HepG2 (cell line): ENCODE measurements around the gene BIVM. TPM values are rescaled to one million over a fixed set of nuclear protein-coding genes. Genes with fewer than 3 reads are reported as not detected.
A peak's percentile ranks its signal among the peaks of the same experiment; 100 is the strongest.

Experiments
- ATAC-seq: fragments of 200-7000 bp; cut with Tn5 transposase; 3 replicates; pipeline ENCODE4 v1.9.1; 2020; ENCODE audit warnings: mild to moderate bottlenecking, moderate library complexity
- BruUV-seq: library from RNA; stranded (reverse); fragments of 400-500 nt; replicated peaks from 2 replicates; lab custom pipeline; 2021; lab: Mats Ljungman, UMichigan
- CTCF ChIA-PET: fragments of 300-600 bp; formaldehyde crosslinking; extraction: SDS; loops from one replicate; lab custom pipeline; 2021; ENCODE audit warnings: low total read pairs, inconsistent platforms, low intra/inter-chr PET ratio; lab: Yijun Ruan, JAX
- POLR2A ChIA-PET: fragments of 350-600 bp; sonication (Branson Sonifier 250); formaldehyde crosslinking; loops from one replicate; lab custom pipeline; 2020; ENCODE audit warnings: antibody characterized with exemption, inconsistent platforms; lab: Yijun Ruan, JAX
- DNase-seq: peaks from one replicate; pipeline ENCODE4 v3.0.0-alpha.2; 2015; ENCODE audit warnings: low spot score
- FAIRE-seq: peaks from 3 replicates; lab custom pipeline; 2011; peaks lifted over from hg19 to GRCh38; lab: Jason Lieb, UNC
- H2AFZ ChIP-seq: one replicate; pipeline ENCODE4 v1.6.1; 2011; ENCODE audit warnings: low read length, inconsistent platforms
- H3K27ac ChIP-seq: fragments of 300-600 bp; 3 replicates; pipeline ENCODE4 v1.8.0; 2011; ENCODE audit warnings: mixed run types, mild to moderate bottlenecking, mixed read lengths, low read length, inconsistent platforms; ENCODE audit not compliant: insufficient read depth; ENCODE audit errors: extremely low read length
- H3K27me3 ChIP-seq, 2 experiments: fragments of 200-600 bp in 1 of 2; 2 replicates in 1 of 2; 3 replicates in 1 of 2; pipeline versions ENCODE4 v1.6.0 to v1.8.0; 2011; ENCODE audit warnings: low read length in 2 of 2, mild to moderate bottlenecking in 2 of 2, moderate library complexity in 2 of 2, inconsistent platforms in 1 of 2; ENCODE audit not compliant: insufficient read depth in 2 of 2, control insufficient read depth in 1 of 2
- H3K36me3 ChIP-seq, 2 experiments: fragments of 200-600 bp in 1 of 2; replicated peaks in 1 of 2; 2 replicates in 1 of 2; 3 replicates in 1 of 2; pipeline versions ENCODE4 v1.5.1 to v1.8.0; 2011; ENCODE audit warnings: low read length in 2 of 2, inconsistent platforms in 1 of 2; ENCODE audit not compliant: insufficient read depth in 2 of 2, control insufficient read depth in 1 of 2
- H3K4me1 ChIP-seq: 2 replicates; pipeline ENCODE4 v1.5.1; 2012; ENCODE audit warnings: low read length, inconsistent platforms; ENCODE audit not compliant: insufficient read depth
- H3K4me2 ChIP-seq: 2 replicates; pipeline ENCODE4 v1.6.0; 2011; ENCODE audit warnings: low read depth, low read length, inconsistent platforms
- H3K4me3 ChIP-seq, 3 experiments: fragments of 200-600 bp in 1 of 3; sonication (generic), shearing (Covaris generic) in 1 of 3; replicated peaks in 1 of 3; 2 replicates each; pipeline ENCODE4 v1.5.1; 2011 to 2016; ENCODE audit warnings: low read length in 3 of 3, inconsistent platforms in 2 of 3, low read depth in 2 of 3, mild to moderate bottlenecking in 2 of 3, control low read depth in 1 of 3, mixed read lengths in 1 of 3; ENCODE audit not compliant: insufficient read depth in 1 of 3
- H3K79me2 ChIP-seq: one replicate; pipeline ENCODE4 v1.6.1; 2011; ENCODE audit warnings: low read length, inconsistent platforms; ENCODE audit not compliant: insufficient read depth
- H3K9ac ChIP-seq: 2 replicates; pipeline ENCODE4 v1.6.0; 2011; ENCODE audit warnings: mild to moderate bottlenecking, low read depth, low read length, inconsistent platforms; ENCODE audit not compliant: insufficient read depth
- H3K9me3 ChIP-seq: 2 replicates; pipeline ENCODE4 v1.5.1; 2012; ENCODE audit warnings: mild to moderate bottlenecking, low read length
- H4K20me1 ChIP-seq: 2 replicates; pipeline ENCODE4 v1.6.0; 2011; ENCODE audit warnings: inconsistent platforms, mild to moderate bottlenecking, low read length, moderate library complexity; ENCODE audit not compliant: insufficient read depth
- GFI1 ChIP-seq: sonication (generic); formaldehyde crosslinking; IDR thresholded peaks from 2 replicates; pipeline ENCODE4 v1.5.0; 2020; ENCODE audit warnings: missing genetic modification reagents, mild to moderate bottlenecking, borderline replicate concordance
- HOXA3 ChIP-seq: sonication (generic); formaldehyde crosslinking; IDR thresholded peaks from 2 replicates; pipeline ENCODE4 v1.5.0; 2020; ENCODE audit warnings: missing genetic modification reagents
- POGK ChIP-seq: sonication (generic); formaldehyde crosslinking; conservative IDR thresholded peaks from 2 replicates; pipeline ENCODE4 v1.8.0; 2022; ENCODE audit warnings: mild to moderate bottlenecking, moderate library complexity, missing genetic modification reagents
- SAP130 ChIP-seq: IDR thresholded peaks from 2 replicates; pipeline ENCODE4 v1.6.1; 2016; ENCODE audit warnings: low read depth
- ZFX ChIP-seq: sonication (generic); formaldehyde crosslinking; IDR thresholded peaks from 2 replicates; pipeline ENCODE4 v1.4.0; 2020; ENCODE audit warnings: mild to moderate bottlenecking, low read depth, missing genetic modification reagents, moderate library complexity
- ZNF17 ChIP-seq: sonication (generic); formaldehyde crosslinking; IDR thresholded peaks from 2 replicates; pipeline ENCODE4 v1.5.0; 2020; ENCODE audit warnings: mild to moderate bottlenecking, missing genetic modification reagents
- ZNF574 ChIP-seq: sonication (generic); formaldehyde crosslinking; IDR thresholded peaks from 2 replicates; pipeline ENCODE4 v1.4.0; 2020; ENCODE audit warnings: missing genetic modification reagents
- ZNF800 ChIP-seq: sonication (generic); formaldehyde crosslinking; IDR thresholded peaks from 2 replicates; pipeline ENCODE4 v1.4.0; 2020; ENCODE audit warnings: missing genetic modification reagents
- ZSCAN21 ChIP-seq: sonication (generic); formaldehyde crosslinking; IDR thresholded peaks from 2 replicates; pipeline ENCODE4 v1.8.0; 2022; ENCODE audit warnings: mild to moderate bottlenecking, missing genetic modification reagents, moderate library complexity, borderline replicate concordance
- WGBS: methylation state at CpG from one replicate; pipeline ENCODE4 v1.1.6; 2017; ENCODE audit warnings: low lambda C conversion rate; 5-methylcytosine and 5-hydroxymethylcytosine counted together
- in situ Hi-C: cut with HindIII; loops from 2 replicates; pipeline ENCODE4 v1.10.0; 2017; ENCODE audit warnings: low pct_unique_long_range_greater_than_20kb; ENCODE audit not compliant: extremely low pct_ligation_motif_present
- intact Hi-C: fragments of 100-400 bp; cut with micrococcal nuclease; formaldehyde crosslinking; loops from one replicate; pipeline ENCODE4 v1.10.0; 2022; ENCODE audit not compliant: unreplicated experiment
- polyA plus RNA-seq, 8 experiments: library from polyadenylated mRNA; depleted of rRNA in 3 of 8; stranded (reverse) in 7 of 8; unstranded in 1 of 8; fragments of >200 nt; fragmentation: Illumina TruSeq in 4 of 8; extraction: Trizol in 4 of 8; gene quantifications; 2 replicates each; pipeline versions ENCODE4 v1.2.1 to v1.2.3, GENCODE V29; 2011 to 2016; ENCODE audit warnings: low read depth in 4 of 8, missing spikeins in 1 of 8, mixed read lengths in 1 of 8; ENCODE audit not compliant: insufficient read depth in 1 of 8
- total RNA-seq, 5 experiments: library from RNA; depleted of rRNA; stranded (reverse); fragments of >200 nt; fragmentation: Illumina TruSeq; extraction: Trizol; gene quantifications; 2 replicates each; pipeline ENCODE4 v1.2.3, GENCODE V29; 2016; ENCODE audit warnings: low read depth in 1 of 5
- TF ChIP-seq, protein P1 (sequence below): sonication (generic); formaldehyde crosslinking; IDR thresholded peaks from 2 replicates; pipeline ENCODE4 v1.8.1; 2023; ENCODE audit warnings: mild to moderate bottlenecking, missing genetic modification reagents
- TF ChIP-seq, protein P2 (sequence below): IDR thresholded peaks from 2 replicates; pipeline ENCODE4 v1.6.1; 2016; ENCODE audit warnings: mild to moderate bottlenecking

Gene BIVM
- total and polyA plus RNA-seq, 2 of the 13 experiments (the other 11 are each of a cell fraction or from before 2014, with no cell fraction given): 10.4 to 15.8 TPM

- Histone ChIP-seq H3K79me2 (peaks cover 34% of the 10 kb centered on the region), H3K27me3 (no peaks in the 10 kb centered on the region; a peak in 1 of 5 replicates), H3K27ac (peak overlapping the region; percentile 78), H3K4me1 (peaks cover 24% of the 10 kb centered on the region), H3K4me2 (peak overlapping the region; percentile 74), H3K4me3 (peak overlapping the region; percentile 70 to 89 (median 83)), H3K36me3 (no peaks in the 10 kb centered on the region; a peak in 1 of 5 replicates), H2AFZ (no peak overlapping the region), H3K9ac (peak overlapping the region; percentile 87), H4K20me1 (no peaks in the 10 kb centered on the region), H3K9me3 (no peaks in the 10 kb centered on the region)
- ChIA-PET CTCF (interaction anchor here (1.4 to 2.0 kb wide), 3 partner anchors 47 to 220 kb away, joined by 4 to 9 read pairs (median 6); no protein-coding TSS in a partner anchor), POLR2A (interaction anchor here (1.0 to 3.6 kb wide), 7 partner anchors 14 to 207 kb away, joined by 3 to 21 read pairs (median 4); partner anchors contain the start of gene ERCC5)
- peak; percentile 88 for ATAC-seq
- BruUV-seq: no TSS peak
- under 1% methylated on average over 20 of the region's 81 CpGs for WGBS
- FAIRE-seq: no peak
- DNase-seq: peak; percentile 66
- intact Hi-C loops: loop anchor here (1.0 kb wide), 4 partner anchors 29 to 220 kb away; no protein-coding TSS in a partner anchor
- in situ Hi-C loops: no loop called here
- TF ChIP-seq, protein P1, sequence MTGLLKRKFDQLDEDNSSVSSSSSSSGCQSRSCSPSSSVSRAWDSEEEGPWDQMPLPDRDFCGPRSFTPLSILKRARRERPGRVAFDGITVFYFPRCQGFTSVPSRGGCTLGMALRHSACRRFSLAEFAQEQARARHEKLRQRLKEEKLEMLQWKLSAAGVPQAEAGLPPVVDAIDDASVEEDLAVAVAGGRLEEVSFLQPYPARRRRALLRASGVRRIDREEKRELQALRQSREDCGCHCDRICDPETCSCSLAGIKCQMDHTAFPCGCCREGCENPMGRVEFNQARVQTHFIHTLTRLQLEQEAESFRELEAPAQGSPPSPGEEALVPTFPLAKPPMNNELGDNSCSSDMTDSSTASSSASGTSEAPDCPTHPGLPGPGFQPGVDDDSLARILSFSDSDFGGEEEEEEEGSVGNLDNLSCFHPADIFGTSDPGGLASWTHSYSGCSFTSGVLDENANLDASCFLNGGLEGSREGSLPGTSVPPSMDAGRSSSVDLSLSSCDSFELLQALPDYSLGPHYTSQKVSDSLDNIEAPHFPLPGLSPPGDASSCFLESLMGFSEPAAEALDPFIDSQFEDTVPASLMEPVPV (CRISPR knock-in tag): 0 out of 2 replicates have a peak, but pooled peaks have one; percentile 58
- TF ChIP-seq ZSCAN21: peak; percentile 77
- TF ChIP-seq GFI1 (CRISPR knock-in tag): peak; percentile 14; the same call in 1 of the 2 replicates
- TF ChIP-seq ZNF574 (CRISPR knock-in tag): peak; percentile 83
- peak; percentile 74 for TF ChIP-seq HOXA3 (CRISPR knock-in tag)
- TF ChIP-seq ZNF800 (CRISPR knock-in tag): peak; percentile 91
- TF ChIP-seq ZFX (CRISPR knock-in tag): peak; percentile 98
- TF ChIP-seq ZNF17 (CRISPR knock-in tag): no peak
- peak; percentile 67 for TF ChIP-seq POGK (CRISPR knock-in tag)
- TF ChIP-seq SAP130 (CRISPR knock-in tag): peak; percentile 81
- TF ChIP-seq, protein P2, sequence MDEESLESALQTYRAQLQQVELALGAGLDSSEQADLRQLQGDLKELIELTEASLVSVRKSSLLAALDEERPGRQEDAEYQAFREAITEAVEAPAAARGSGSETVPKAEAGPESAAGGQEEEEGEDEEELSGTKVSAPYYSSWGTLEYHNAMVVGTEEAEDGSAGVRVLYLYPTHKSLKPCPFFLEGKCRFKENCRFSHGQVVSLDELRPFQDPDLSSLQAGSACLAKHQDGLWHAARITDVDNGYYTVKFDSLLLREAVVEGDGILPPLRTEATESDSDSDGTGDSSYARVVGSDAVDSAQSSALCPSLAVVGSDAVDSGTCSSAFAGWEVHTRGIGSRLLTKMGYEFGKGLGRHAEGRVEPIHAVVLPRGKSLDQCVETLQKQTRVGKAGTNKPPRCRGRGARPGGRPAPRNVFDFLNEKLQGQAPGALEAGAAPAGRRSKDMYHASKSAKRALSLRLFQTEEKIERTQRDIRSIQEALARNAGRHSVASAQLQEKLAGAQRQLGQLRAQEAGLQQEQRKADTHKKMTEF (CRISPR knock-in tag): peak; percentile 66; the same call in 1 of the 2 replicates
Measured at GRCh38 chr13:102800145-102801041, 1.5 kb downstream of the BIVM start.
